Measurements from ENCODE around the gene FOXD1.

Gene FOXD1

DNA sequence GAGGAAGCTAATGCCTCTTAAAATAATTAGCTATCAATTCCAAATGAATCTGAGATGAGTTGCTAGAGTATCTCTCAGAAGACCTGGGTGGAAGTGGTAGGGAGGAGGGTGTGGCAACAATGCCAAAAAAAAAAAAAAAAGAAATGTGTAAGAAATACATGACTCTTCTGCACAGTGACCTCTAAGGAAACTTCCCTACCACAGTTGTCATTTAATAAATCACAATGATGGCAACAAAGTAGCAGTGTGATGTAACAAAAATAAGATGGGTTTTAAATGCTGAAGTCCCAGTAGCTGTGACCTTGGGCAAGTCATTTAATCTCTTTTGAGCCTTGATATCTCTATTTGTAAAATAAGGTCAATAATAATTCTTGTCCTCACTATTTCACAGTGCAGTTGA is 7.2 kb downstream of the FOXD1 start:
- no peak for DNase-seq (ENCODE audit: low read depth in 2 of 2)

- DNase-seq (ENCODE audit: low read depth in 2 of 2): no peak
Observed at GRCh38 chr5:73440262-73440661, 8.3 kb downstream of the FOXD1 start.

- no peak for DNase-seq (ENCODE audit: low read depth in 2 of 2)
Observed at GRCh38 chr5:73438645-73439470, 9.7 kb downstream of the FOXD1 start.

- no peak for DNase-seq (ENCODE audit: low read depth in 2 of 2)
Observed at GRCh38 chr5:73437777-73438644, 10.6 kb downstream of the FOXD1 start.

GRCh38 chr5:73437101-73437776 is 11.3 kb downstream of the FOXD1 start:
- DNase-seq (ENCODE audit: low read depth in 2 of 2): no peak

DNA sequence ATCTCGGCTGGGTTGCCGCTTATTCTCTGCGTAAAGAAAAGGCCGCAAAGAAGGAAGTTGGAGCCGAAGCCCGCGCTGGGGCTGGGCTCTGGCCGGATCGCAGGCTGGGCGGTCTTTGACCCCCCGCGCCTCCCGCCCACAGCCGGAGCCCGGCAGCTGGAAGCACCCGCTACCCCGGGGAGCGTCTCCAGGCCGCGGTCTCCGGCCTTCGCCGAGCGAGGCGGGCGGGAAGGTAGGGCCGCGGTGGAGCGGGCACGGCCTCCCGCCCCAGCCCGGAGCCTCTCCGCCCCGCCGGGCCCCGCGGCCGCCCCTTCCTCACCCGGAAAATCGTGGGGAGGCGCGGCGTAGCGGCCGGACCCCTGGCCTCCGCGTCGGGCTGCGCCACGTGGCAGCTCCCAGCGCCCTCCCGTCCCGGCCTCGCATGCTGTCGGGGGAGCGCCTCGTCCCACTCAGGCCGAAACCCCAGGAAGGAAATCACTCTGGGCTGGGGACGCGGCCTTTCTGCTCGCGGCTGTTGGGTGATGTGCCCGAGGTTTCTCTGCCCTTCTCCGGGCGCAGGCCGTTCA is 12.0 kb downstream of the FOXD1 start:
- no peak for DNase-seq (ENCODE audit: low read depth in 2 of 2)

DNA sequence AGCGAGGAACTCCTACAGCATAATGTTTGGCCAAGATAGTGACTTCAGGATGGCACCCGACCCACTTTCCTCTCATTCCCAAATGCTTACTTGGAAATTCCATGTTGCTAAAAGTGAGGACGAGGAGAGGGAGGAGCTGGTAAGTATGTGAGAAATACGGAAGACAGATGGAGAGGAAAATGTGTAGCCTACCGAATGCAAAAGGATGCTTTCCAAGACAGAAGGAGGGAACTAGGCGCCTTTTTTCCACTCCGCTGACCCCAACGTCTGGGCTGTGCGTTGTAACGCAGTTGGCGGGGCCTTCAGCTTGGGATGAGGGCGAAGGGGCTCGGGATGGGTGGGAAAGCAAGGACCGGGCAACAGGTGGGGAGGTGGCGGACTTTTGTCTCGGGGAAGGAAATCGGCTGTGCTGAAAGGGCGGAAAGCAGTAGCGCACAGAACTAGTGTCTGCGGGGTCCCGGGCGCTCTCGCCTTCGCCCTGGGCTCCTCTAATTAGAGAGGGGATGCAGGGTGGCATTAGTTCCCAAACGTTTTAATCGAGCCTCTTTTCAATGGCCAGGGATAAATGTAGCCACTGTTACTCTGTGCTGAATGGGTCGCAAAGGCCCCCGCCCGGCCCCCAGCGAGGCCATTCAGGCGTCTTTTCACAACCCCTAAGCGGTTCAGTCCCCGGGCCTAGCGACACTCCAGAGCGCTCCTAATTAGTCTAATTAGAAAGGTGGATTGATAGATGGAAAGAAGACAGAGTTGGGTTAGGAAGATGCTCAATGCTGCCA is 12.6 kb downstream of the FOXD1 start:
- no peak for DNase-seq (ENCODE audit: low read depth in 2 of 2)

- DNase-seq (ENCODE audit: low read depth in 2 of 2): no peak
Observed at GRCh38 chr5:73434907-73435306, 13.7 kb downstream of the FOXD1 start.

DNA sequence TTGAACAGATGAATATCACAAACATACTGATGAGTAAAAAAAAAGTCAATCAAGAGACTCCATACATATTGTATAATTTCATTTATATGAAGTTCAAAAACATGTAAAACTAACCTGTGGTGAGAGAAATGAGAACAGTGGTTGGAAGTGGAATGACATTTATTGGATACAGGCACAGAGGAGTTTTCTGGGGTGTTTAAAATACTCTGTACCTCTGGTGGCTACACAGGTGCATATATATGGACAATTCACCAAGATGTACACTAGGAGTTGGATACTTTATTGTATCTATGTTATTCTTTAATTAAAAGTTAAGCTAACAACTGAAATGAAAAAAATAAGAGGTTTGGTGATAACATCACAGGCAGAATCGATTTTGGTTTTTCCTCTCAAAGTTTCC is 14.1 kb downstream of the FOXD1 start:
- DNase-seq (ENCODE audit: low read depth in 2 of 2): no peak

GRCh38 chr5:73433982-73434342 is 14.6 kb downstream of the FOXD1 start:
- no peak for DNase-seq (ENCODE audit: low read depth in 2 of 2)

DNA sequence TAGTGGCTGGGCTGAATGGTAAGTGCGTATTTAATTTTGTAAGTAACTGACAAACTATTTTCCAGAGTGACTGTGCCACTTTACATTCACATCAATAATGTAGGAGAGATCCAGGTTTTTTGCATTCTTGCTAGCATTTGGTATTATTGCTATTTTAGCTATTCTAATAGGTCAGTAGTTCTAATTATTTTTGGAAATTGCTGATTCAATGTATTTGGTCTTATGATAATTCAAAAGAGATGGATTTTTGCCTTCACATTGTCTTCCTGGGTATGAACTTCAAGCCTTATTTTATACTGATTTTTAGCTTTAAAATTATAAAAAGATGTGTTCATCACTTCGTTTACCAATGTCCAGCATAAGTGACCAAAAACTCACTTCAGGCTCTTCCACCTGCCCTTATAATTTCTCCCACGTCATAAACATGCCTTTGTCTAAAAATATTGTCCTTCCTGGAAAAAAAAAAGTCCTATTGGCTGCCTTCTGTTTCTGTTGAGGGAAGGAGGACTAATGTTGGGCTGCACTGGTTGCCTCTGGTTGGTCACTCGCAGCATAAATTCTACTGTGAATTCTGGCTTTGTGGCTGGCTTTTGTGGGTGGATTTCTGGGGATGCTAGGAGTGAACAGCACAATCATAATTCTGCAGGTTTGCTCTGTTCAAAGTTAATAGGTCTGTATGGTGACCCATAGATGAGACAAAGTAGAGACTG is 15.2 kb downstream of the FOXD1 start:
- no peak for DNase-seq (ENCODE audit: low read depth in 2 of 2)

GRCh38 chr5:73431204-73431851 is 17.2 kb downstream of the FOXD1 start:
- no peak for DNase-seq (ENCODE audit: low read depth in 2 of 2)

DNA sequence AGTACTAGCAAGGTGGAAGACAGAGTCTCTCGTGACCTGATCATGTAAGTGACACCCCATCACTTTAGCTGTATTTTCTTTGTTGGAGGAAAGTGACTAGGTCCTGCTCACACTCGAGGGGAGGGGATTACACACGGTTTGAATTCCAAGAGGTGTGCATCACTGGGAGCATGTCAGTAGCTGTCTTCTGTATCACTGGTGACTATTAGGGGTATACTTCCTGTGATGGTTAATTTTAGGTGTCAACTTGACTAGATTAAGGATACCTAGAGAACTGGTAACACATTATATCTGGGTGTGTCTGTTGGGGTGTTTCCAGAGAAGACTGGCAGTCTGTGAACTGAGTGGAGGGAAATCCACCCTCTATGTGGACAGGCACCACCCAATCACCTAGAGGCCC is 22.5 kb downstream of the FOXD1 start:
- no peak for DNase-seq (ENCODE audit: low read depth in 2 of 2)

DNA sequence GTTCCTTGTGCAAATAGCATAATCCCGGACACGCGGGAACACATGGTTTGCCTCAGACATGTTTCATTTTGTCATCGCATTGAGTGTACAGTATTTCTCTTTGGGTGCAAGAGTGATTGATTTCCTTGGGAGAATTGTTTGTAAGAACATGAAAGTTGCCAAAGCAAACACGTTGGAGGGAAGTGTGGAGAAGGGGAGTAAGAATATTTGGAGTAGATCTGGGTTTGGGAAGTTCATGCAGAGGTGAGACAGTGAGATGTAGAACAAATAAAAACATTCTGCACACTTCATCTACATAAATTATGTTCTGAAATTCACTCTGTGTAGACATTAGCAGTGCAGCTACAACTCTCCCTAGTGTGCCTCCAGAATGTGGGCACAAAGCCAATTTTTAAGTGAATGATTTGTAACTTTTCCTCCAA is 24.0 kb downstream of the FOXD1 start:
- DNase-seq (ENCODE audit: low read depth in 2 of 2): no peak

GRCh38 chr5:73422164-73422563 is 26.4 kb downstream of the FOXD1 start:
- DNase-seq (ENCODE audit: low read depth in 2 of 2): no peak

GRCh38 chr5:73420666-73421065 is 27.9 kb downstream of the FOXD1 start:
- DNase-seq (ENCODE audit: low read depth in 2 of 2): no peak

DNA sequence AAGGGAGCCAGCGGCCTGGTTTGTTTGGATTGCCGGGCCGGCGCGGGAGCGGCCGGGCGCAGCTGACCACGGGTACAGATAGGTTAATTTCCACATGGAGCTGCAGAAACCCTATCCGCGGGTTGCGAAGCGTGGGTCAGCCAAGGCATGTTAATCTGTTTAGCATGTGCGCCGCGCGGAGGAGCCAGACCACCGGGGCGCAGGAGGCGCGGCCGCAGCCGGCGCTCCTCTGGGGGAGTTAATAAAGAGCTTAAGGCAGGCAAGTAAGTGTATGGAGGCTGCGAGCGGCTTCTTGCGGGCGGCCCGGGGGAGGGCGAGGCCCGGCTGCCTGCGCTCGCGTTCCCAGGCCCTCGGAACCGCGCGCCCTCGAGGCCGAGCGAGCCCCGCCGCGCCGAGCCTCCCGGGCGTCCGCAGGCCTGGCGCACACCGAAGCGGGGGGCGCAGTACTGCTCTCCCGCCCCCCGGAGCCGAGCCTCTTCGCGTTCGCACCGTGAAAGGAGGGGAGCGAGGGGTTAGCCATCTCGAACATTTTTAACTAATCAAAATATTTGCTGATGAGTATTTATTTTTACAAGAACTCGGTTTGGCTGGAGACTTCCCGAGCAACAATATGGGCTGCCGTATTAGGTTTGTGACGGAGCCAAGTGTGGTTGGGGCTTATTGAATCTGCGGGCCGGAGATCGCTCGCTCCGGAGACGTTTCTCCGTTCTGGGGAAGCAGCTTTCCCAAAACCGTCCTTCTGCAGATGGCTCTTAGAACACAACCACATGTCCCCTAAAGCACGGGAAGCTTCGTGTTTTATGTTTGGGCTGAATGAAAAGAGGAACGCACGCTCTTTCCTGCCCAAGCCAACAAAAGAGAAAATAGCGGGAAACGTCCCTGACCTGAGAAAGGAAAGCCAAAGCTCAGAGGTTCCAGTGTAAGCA is 28.8 kb downstream of the FOXD1 start:
- DNase-seq (ENCODE audit: low read depth in 2 of 2): no peak

GRCh38 chr5:73419117-73419464 is 29.5 kb downstream of the FOXD1 start:
- no peak for DNase-seq (ENCODE audit: low read depth in 2 of 2)

DNA sequence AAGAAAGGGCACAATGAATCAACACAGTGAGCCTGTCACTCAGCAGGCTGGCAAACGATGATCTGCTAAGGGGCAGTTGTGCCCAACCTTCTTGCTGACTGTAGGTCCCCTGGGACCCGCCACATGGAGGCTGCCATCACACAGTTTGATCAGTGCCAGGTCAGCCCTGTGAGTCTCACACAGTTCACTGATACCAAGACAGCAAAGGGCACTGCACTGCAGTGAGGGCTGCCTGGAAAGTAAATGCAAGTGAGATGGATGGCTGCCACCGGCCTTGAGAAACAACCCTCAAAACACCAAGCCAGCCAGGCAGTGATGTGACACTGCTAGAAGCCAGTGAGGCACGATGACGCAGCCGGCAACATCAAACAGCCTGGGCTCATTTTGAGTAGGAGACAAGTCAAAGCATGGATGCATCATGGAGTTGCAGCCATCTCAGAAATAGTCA is 30.3 kb downstream of the FOXD1 start:
- no peak for DNase-seq (ENCODE audit: low read depth in 2 of 2)

Data from stimulated activated CD8-positive, alpha-beta memory T cell treated with anti-CD3 and anti-CD28 coated beads, Interleukin-2, amount 100 ng/mL, for 1 hour (primary cell).